Measurements from ENCODE around the gene SDF4. TPM values are rescaled to one million over a fixed set of nuclear protein-coding genes. Genes with fewer than 3 reads are reported as not detected.

SDF4 gene
- total and polyA plus RNA-seq, 2 experiments from 2014 or later, result 45.0 to 62.6 TPM

- no peak overlapping the region for H3K27ac Mint-ChIP-seq
- H3K36me3 Mint-ChIP-seq (ENCODE audit: low read depth), result peaks cover 18% of the 10 kb centered on the region
- no peak for DNase-seq (ENCODE audit: low spot score)
- H3K27me3 ChIP-seq (ENCODE audit: insufficient read depth), result no peaks in the 10 kb centered on the region
- H3K4me3 ChIP-seq, result no peak overlapping the region
- H3F3A ChIP-seq (replicated peaks; ENCODE audit: low read depth), result no peaks in the 10 kb centered on the region
- no peaks in the 10 kb centered on the region for H3K9me2 ChIP-seq (ENCODE audit: insufficient read depth)
- no peaks in the 10 kb centered on the region for H3K9me3 Mint-ChIP-seq
- no peaks in the 10 kb centered on the region for H3K4me1 ChIP-seq (ENCODE audit: insufficient read depth)
- no peak for ATAC-seq
- no peaks in the 10 kb centered on the region; the same call in 1 of the 2 replicates for H4K20me1 ChIP-seq (replicated peaks; ENCODE audit: insufficient read depth)
- H3K4me3 Mint-ChIP-seq, result no peak overlapping the region
- H3K4me2 ChIP-seq, result no peak overlapping the region
- no peaks in the 10 kb centered on the region for H3K79me2 ChIP-seq (replicated peaks; ENCODE audit: insufficient read depth)
- H2AFZ ChIP-seq, result no peak overlapping the region
- TF ChIP-seq REST (IDR thresholded peaks at IDR 0.05; ENCODE audit: unreplicated experiment) (no peak), ZNF114 (CRISPR knock-in tag; IDR thresholded peaks at IDR 0.05) (no peak), EZH2phosphoT487 (IDR thresholded peaks at IDR 0.05; ENCODE audit: unreplicated experiment) (no peak), ZNF331 (CRISPR knock-in tag; IDR thresholded peaks at IDR 0.05; ENCODE audit: low read depth) (no peak), CTCF (conservative IDR thresholded peaks at IDR 0.05; ENCODE audit: low read depth in 2 of 2) (no peak), NANOG (IDR thresholded peaks at IDR 0.05; ENCODE audit: borderline replicate concordance) (no peak), JUNB (IDR thresholded peaks at IDR 0.05; ENCODE audit: unreplicated experiment) (no peak), POLR2AphosphoS5 (IDR thresholded peaks at IDR 0.05; ENCODE audit: low read depth) (no peak), CREB1 (CRISPR knock-in tag; IDR thresholded peaks at IDR 0.05; ENCODE audit: low read depth) (no peak), ETS1 (IDR thresholded peaks at IDR 0.05) (no peak), STAT1 (IDR thresholded peaks at IDR 0.05; ENCODE audit: unreplicated experiment) (no peak), ZNF462 (CRISPR knock-in tag; IDR thresholded peaks at IDR 0.05) (no peak), EZH2 (IDR thresholded peaks at IDR 0.05; ENCODE audit: low read depth, unreplicated experiment) (no peak)
- H3K4me1 Mint-ChIP-seq, result no peaks in the 10 kb centered on the region
- no peak overlapping the region for H3K27ac ChIP-seq (ENCODE audit: low read depth)
- peaks cover 4% of the 10 kb centered on the region; the same call in 1 of the 2 replicates for H3K36me3 ChIP-seq (ENCODE audit: insufficient read depth)
- peaks cover 10% of the 10 kb centered on the region for H3K27me3 Mint-ChIP-seq (ENCODE audit: insufficient read depth, low read depth, poor library complexity)
These were observed 15.8 kb downstream of the SDF4 start for GRCh38 chr1:1215881-1216605.
